Activated CD4-positive, alpha-beta T cell treated with anti-CD3 and anti-CD28 coated beads, Interleukin-2, amount 50 U/mL, for 48 hours (primary cell): ENCODE measurements around the gene MAST4.
"Not testable (repeated sequence)": the region's sequence is repeated elsewhere in the genome, so short reads cannot be mapped to it uniquely, and the experiment has no call there.

Experiments
- DNase-seq, 2 experiments: peaks; one replicate each; pipeline ENCODE4 v3.0.0-alpha.2; 2020

MAST4 gene

GRCh38 chr5:66814146-66814991 lies 218.2 kb downstream of the MAST4 start:
- DNase-seq: peak; percentile 38 to 57

GRCh38 chr5:66818304-66818934 lies 222.2 kb downstream of the MAST4 start:
- no peak for DNase-seq

GRCh38 chr5:66818935-66819328 lies 222.7 kb downstream of the MAST4 start:
- DNase-seq: no peak

GRCh38 chr5:66820630-66821207 lies 224.5 kb downstream of the MAST4 start:
- DNase-seq: no peak

- DNase-seq: peak; percentile 41 to 60
Observed at GRCh38 chr5:66821688-66822429, 225.7 kb downstream of the MAST4 start.

GRCh38 chr5:66822906-66823305 lies 226.7 kb downstream of the MAST4 start:
- DNase-seq: not testable (repeated sequence)

GRCh38 chr5:66824476-66824875 lies 228.3 kb downstream of the MAST4 start:
- no peak for DNase-seq

- no peak for DNase-seq
Observed at GRCh38 chr5:66826263-66826662, 230.1 kb downstream of the MAST4 start.

GRCh38 chr5:66826696-66827095 lies 230.5 kb downstream of the MAST4 start:
- DNase-seq: no peak

GRCh38 chr5:66828046-66828547 lies 231.9 kb downstream of the MAST4 start:
- DNase-seq: no peak

- DNase-seq: peak; percentile 38 to 54
Observed at GRCh38 chr5:66828548-66829357, 232.6 kb downstream of the MAST4 start.

GRCh38 chr5:66829358-66829674 lies 233.1 kb downstream of the MAST4 start:
- DNase-seq: no peak

GRCh38 chr5:66829826-66830225 lies 233.6 kb downstream of the MAST4 start:
- DNase-seq: no peak

GRCh38 chr5:66830636-66831035 lies 234.4 kb downstream of the MAST4 start:
- DNase-seq: no peak

- no peak for DNase-seq
Observed at GRCh38 chr5:66839636-66840185, 243.5 kb downstream of the MAST4 start.

- DNase-seq: peak; percentile 19 to 33
Observed at GRCh38 chr5:66840511-66841013, 244.4 kb downstream of the MAST4 start.

- DNase-seq: no peak
Observed at GRCh38 chr5:66841264-66841663, 245.1 kb downstream of the MAST4 start.

- DNase-seq: no peak
Observed at GRCh38 chr5:66842540-66842939, 246.3 kb downstream of the MAST4 start.

GRCh38 chr5:66843065-66843464 lies 246.9 kb downstream of the MAST4 start:
- no peak for DNase-seq

GRCh38 chr5:66848749-66849641 lies 252.8 kb downstream of the MAST4 start:
- no peak for DNase-seq

- no peak for DNase-seq
Observed at GRCh38 chr5:66849803-66850202, 253.6 kb downstream of the MAST4 start.
